HEK293T (cell line): ENCODE measurements around the gene WFDC9.

Source experiments
- CTCF ChIA-PET: fragments of 350-600 bp; formaldehyde crosslinking; extraction: SDS; loops from one replicate; lab custom pipeline; 2021; ENCODE audit warnings: antibody characterized with exemption, inconsistent platforms; lab: Yijun Ruan, JAX
- POLR2A ChIA-PET: fragments of 350-600 bp; formaldehyde crosslinking; extraction: SDS; loops from one replicate; lab custom pipeline; 2020; ENCODE audit warnings: antibody characterized with exemption, inconsistent platforms; lab: Yijun Ruan, JAX
- DNase-seq: peaks from one replicate; pipeline ENCODE4 v3.0.0; 2012; ENCODE audit warnings: mixed read lengths; ENCODE audit errors: extremely low spot score
- ARNT ChIP-seq: fragments of 450-650 bp; IDR thresholded peaks from 2 replicates; pipeline ENCODE4 v1.6.1; 2017; ENCODE audit warnings: mild to moderate bottlenecking
- BHLHE40 ChIP-seq: fragments of 450-650 bp; IDR thresholded peaks from 2 replicates; pipeline ENCODE4 v1.6.1; 2016; ENCODE audit warnings: mild to moderate bottlenecking, moderate library complexity, borderline replicate concordance
- CTBP1 ChIP-seq: fragments of 450-650 bp; IDR thresholded peaks from 2 replicates; pipeline ENCODE4 v1.6.1; 2016; ENCODE audit warnings: borderline replicate concordance
- ELF4 ChIP-seq: fragments of 450-650 bp; IDR thresholded peaks from 2 replicates; pipeline ENCODE4 v1.6.1; 2017; ENCODE audit warnings: antibody characterized with exemption
- FOXA1 ChIP-seq: fragments of 450-650 bp; IDR thresholded peaks from 2 replicates; pipeline ENCODE4 v1.6.1; 2016; ENCODE audit warnings: mild to moderate bottlenecking
- FOXK2 ChIP-seq: fragments of 450-650 bp; IDR thresholded peaks from 2 replicates; pipeline ENCODE4 v1.6.1; 2016; ENCODE audit warnings: mild to moderate bottlenecking
- FOXM1 ChIP-seq: fragments of 450-650 bp; IDR thresholded peaks from 2 replicates; pipeline ENCODE4 v1.6.1; 2017; ENCODE audit warnings: mild to moderate bottlenecking, borderline replicate concordance
- HDGF ChIP-seq: fragments of 450-650 bp; IDR thresholded peaks from 2 replicates; pipeline ENCODE4 v1.6.1; 2017; ENCODE audit warnings: antibody characterized with exemption, borderline replicate concordance
- L3MBTL2 ChIP-seq: fragments of 450-650 bp; conservative IDR thresholded peaks from 2 replicates; pipeline ENCODE4 v1.6.1; 2016; ENCODE audit warnings: mild to moderate bottlenecking
- LEF1 ChIP-seq: fragments of 450-650 bp; IDR thresholded peaks from 2 replicates; pipeline ENCODE4 v1.6.1; 2017; ENCODE audit warnings: mild to moderate bottlenecking, borderline replicate concordance
- NFRKB ChIP-seq: fragments of 450-650 bp; IDR thresholded peaks from 2 replicates; pipeline ENCODE4 v1.6.1; 2016; ENCODE audit warnings: mild to moderate bottlenecking, moderate library complexity
- PKNOX1 ChIP-seq: fragments of 450-650 bp; IDR thresholded peaks from 2 replicates; pipeline ENCODE4 v1.6.1; 2016
- SP1 ChIP-seq: fragments of 450-650 bp; IDR thresholded peaks from 2 replicates; pipeline ENCODE4 v1.6.1; 2017
- SUZ12 ChIP-seq: fragments of 450-650 bp; IDR thresholded peaks from 2 replicates; pipeline ENCODE4 v1.6.1; 2016; ENCODE audit warnings: mild to moderate bottlenecking
- TARDBP ChIP-seq: fragments of 450-650 bp; IDR thresholded peaks from 2 replicates; pipeline ENCODE4 v1.6.1; 2016
- ZNF384 ChIP-seq: fragments of 450-650 bp; IDR thresholded peaks from 2 replicates; pipeline ENCODE4 v1.6.1; 2016

Gene WFDC9

GRCh38 chr20:45612314-45612713 lies 18.8 kb downstream of the WFDC9 start:
- TF ChIP-seq ARNT (no peak), BHLHE40 (no peak), SUZ12 (no peak), PKNOX1 (no peak), NFRKB (no peak), CTBP1 (no peak), SP1 (no peak), FOXM1 (no peak), FOXA1 (no peak), ELF4 (no peak), LEF1 (no peak)
- CTCF ChIA-PET: no interaction called here
- POLR2A ChIA-PET: no interaction called here
- DNase-seq: no peak

GRCh38 chr20:45611054-45611453 lies 20.0 kb downstream of the WFDC9 start:
- POLR2A ChIA-PET: no interaction called here
- no peak for TF ChIP-seq CTBP1
- no peak for TF ChIP-seq L3MBTL2
- TF ChIP-seq TARDBP: no peak
- no peak for TF ChIP-seq LEF1
- no peak for TF ChIP-seq ELF4
- TF ChIP-seq BHLHE40: no peak
- no peak for TF ChIP-seq PKNOX1
- TF ChIP-seq FOXM1: no peak
- DNase-seq: no peak
- CTCF ChIA-PET: no interaction called here

GRCh38 chr20:45607810-45608209 lies 23.3 kb downstream of the WFDC9 start:
- ChIA-PET POLR2A (no interaction called here), CTCF (no interaction called here)
- TF ChIP-seq SP1 (no peak), ARNT (no peak), PKNOX1 (no peak), NFRKB (no peak), SUZ12 (no peak), CTBP1 (no peak), TARDBP (no peak), FOXA1 (no peak), FOXM1 (no peak), BHLHE40 (no peak), LEF1 (no peak), ZNF384 (no peak), HDGF (no peak), ELF4 (no peak), FOXK2 (no peak), L3MBTL2 (no peak)
- no peak for DNase-seq

- TF ChIP-seq BHLHE40: no peak
- no peak for TF ChIP-seq SUZ12
- TF ChIP-seq FOXK2: no peak
- no peak for TF ChIP-seq NFRKB
- TF ChIP-seq LEF1: no peak
- ChIA-PET CTCF (interaction anchor here (1.3 kb wide), 1 partner anchor 176 kb away, joined by 4 read pairs; no protein-coding TSS in a partner anchor), POLR2A (no interaction called here)
- no peak for DNase-seq
Observed at GRCh38 chr20:45595235-45595634, 35.8 kb downstream of the WFDC9 start.

GRCh38 chr20:45593498-45593897 lies 37.6 kb downstream of the WFDC9 start:
- no peak for TF ChIP-seq FOXA1
- no peak for TF ChIP-seq CTBP1
- TF ChIP-seq PKNOX1: no peak
- no peak for TF ChIP-seq SP1
- TF ChIP-seq LEF1: no peak
- no peak for TF ChIP-seq BHLHE40
- ChIA-PET POLR2A (no interaction called here), CTCF (interaction anchor here (0.8 to 1.4 kb wide), 2 partner anchors 178 to 236 kb away, joined by 3 read pairs; no protein-coding TSS in a partner anchor)
- DNase-seq: no peak

- peak; percentile 39 for DNase-seq
- TF ChIP-seq ZNF384: no peak
- ChIA-PET CTCF (interaction anchor here (0.7 to 1.4 kb wide), 2 partner anchors 45 to 178 kb away, joined by 3 to 4 read pairs; no protein-coding TSS in a partner anchor), POLR2A (no interaction called here)
Observed at GRCh38 chr20:45592574-45593189, 38.4 kb downstream of the WFDC9 start.

GRCh38 chr20:45589725-45590124 lies 41.4 kb downstream of the WFDC9 start:
- POLR2A ChIA-PET: no interaction called here
- TF ChIP-seq FOXM1 (no peak), SUZ12 (no peak), TARDBP (no peak), L3MBTL2 (no peak), SP1 (no peak), ELF4 (no peak), BHLHE40 (no peak), FOXK2 (no peak), LEF1 (no peak), PKNOX1 (no peak), CTBP1 (no peak), FOXA1 (no peak)
- CTCF ChIA-PET: no interaction called here
- DNase-seq: no peak
